NCI-H510A (cell line): ENCODE data around the gene ZFHX3.

ENCODE experiments used
- DNase-seq: peaks from one replicate; lab custom pipeline; 2025; lab: John Stamatoyannopoulos, UW

ZFHX3 gene

DNA sequence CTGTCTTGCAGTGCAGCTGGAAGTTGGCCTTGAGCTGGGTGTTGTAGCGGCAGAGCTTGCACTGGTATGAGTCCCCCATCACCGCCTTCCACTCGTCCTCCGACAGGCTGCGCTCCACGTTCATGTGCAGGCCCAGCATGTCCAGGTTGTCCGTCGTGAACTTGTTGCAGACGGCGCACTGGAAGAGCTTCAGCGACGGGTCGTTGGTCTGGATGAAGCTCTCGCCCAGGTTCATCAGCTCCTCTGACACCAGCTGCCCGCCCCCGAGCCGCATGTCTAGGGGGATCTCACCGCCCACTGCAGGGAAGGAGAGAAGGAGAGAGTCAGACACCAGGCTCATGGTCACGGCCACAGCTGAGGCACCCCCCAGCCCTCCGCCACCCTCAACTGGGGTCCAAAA lies 97.3 kb downstream of the ZFHX3 start:
- DNase-seq: no peak

DNA sequence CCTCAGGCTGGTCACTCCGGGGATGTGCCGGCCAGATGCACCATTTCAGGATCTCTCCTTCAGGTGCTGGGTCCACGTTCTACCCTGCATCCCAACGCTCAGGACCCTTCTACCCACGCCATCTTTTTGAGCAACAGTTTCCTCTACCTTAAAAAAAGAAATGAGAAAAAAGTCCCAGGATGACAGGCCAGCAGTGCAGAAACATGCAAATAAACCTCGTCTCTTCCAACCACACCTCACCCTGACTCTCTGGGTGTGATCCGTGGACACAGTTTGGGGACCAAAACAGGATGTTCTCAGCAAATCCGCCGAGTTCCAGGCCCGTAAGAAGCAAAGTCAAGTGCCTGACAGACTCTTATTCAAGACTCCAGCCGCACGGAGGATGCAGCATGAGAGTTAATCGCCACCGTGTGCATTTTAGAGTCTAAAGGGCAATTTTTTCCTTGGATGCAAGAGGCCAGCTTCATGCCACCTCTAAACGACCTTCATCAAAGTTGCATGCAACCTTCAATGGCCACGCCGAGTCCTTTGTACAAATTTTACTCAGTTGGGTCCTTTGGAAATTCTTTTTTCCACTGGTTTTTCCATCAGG lies 99.6 kb downstream of the ZFHX3 start:
- DNase-seq: no peak

DNA sequence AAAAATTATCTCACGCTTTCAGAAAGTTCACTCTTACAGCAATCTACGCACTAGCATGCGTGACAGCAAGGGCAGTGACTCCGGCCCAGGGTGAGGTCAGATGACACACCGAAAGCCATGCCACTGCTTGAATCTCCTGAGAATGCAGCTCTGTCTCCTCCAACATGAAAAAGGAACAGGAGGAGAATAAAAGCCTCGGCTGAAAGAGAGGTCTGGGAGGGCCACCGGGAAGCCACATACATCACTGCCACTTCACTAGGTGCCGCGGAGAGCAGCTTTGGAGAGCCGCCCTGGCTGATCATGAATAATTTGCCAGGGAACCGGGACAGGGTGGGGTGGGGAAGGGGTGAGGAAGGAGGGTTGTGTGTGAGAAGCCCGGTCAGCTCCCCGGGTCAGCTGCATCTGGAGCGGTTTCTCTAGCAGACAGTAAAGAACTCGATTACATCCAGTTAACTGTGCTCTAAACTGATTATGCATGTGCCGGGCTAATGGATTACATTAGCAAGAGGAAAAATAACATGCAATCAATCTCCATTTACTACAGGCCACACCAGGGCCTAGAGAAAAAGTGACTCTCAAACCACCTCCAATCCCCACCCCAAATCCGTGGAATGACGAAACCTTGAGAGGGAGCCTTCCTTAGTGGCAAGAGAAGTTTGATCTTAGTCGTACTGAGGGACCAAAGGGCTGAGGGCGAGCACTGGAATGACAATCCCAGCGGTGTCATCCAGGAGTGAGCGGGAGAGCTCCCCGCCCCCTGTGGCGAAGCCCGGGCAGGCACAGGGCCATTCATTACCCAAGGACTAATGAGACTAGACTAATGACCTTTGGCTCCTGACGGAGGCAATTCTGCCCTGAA lies 100.3 kb downstream of the ZFHX3 start:
- no peak for DNase-seq

DNA sequence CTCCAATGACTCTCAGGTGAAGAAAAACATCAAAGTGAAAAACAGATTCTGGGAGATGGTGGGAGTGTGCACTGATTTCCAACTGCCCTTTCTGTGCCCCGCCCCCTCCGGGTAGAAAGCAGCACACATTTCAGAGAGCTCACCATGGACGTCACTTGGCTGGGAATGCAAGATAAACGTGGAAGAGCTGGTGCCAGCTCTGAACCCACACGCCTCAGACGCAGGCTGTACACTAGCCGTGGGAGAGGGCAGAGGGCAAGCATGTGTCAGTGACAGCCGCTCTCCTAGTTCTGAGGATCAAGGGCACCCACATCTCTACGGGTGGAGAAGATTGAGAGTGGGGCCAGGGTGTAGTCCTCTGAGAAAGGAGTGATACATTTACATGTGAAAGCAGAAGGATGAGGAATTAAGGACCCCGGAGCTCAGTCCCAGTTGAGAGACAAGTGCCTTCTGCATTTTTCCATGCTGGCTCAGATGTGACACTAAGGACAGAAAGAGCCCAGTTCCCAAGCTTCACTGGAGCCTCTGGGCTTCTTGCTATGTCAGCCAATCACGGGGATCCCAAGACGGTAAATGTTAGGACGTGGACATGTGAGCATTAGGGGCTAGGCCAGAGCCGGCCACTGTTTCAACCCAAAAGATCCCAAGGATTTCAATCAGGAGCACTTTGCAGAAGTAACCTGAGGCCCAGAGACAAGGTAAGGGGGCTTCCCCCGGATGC lies 101.3 kb downstream of the ZFHX3 start:
- no peak for DNase-seq

DNA sequence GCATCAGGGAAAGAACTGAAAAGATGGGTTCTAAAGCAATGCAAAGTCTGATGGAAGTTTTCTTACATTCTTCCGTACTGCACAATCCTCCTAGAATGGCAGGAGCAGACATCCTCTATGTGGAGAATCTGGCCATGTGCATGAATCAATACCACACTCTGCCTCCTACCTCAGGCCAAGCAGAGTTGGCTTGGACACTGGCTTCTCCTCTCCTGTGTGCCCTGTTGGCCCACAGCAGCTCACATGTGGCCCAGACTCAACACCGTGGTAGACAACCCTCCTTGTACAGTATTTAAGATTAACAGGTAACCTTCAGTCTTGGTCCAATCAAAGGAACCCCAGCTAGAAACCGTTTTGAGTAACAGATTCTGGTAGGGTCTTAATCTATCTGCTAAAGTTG lies 101.9 kb downstream of the ZFHX3 start:
- no peak for DNase-seq

DNA sequence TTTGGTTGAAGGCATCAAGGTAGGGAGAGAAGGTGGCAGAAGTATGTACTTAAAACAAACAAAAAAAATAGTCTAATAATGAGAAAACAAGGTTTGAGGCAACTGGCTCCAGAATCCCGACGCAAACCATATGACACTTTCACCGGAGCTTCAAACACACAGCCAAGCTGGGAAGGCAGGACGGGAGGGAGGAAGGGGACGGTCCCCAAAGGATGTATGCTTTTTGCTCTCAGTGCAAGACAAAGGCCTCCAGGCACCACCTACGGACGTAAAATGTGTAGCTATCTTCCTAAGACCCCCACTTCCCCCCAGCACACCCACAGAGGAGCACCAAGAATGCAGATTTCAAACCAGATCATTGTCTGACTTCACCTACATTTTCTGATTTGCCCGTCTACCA lies 102.3 kb downstream of the ZFHX3 start:
- DNase-seq: no peak

DNA sequence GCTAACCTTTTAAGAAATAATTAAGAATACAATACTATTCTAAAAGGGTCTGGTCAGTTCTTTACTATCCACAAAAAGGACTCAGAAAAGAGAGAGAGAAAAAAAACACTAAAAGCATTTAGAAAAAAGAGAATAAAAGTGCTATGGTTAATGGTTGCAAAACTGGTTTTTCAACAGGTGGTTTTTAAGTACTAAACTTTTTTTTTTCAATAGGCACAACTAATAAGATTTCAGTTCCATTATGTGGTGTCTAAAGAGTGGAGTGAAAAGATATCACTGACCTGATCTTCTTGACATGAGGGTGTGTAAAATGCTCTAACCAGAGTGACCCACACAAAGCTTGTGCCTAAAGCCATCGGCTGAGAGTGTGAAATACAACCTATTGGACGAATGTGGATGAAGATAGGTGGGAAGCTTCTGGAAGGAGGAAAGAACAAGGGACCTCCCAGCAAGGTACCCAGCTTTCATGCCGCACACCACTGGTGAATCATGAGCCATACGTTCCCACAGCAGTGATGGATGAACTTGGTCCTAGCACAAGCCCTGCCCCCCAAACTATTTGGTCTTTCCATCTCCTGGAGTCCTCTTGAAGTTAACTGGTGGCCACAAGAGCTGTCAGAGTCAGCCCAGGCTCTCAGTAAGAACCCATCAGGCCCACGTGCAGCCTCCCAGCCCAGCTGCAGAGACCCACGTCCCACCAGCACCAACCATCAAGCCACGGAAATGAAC lies 103.0 kb downstream of the ZFHX3 start:
- DNase-seq: no peak

DNA sequence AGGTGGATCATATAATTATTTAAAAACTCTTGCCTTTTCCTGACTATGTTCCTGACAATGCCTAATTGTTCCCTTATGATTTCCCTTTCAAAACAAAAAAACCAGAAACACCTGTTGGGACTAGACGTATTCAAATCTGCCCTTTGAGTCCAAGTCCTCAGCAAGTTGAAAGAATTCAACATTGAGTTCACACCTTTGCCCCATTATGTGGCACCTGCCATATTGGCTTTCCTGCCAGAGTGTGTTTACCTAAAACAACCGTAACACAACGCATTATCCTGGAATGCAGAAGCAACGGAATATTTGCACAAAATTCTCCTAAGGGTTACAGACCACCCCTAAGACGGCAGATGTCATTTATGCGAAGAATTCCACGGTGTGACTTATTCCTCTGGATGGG lies 105.9 kb downstream of the ZFHX3 start:
- DNase-seq: no peak

DNA sequence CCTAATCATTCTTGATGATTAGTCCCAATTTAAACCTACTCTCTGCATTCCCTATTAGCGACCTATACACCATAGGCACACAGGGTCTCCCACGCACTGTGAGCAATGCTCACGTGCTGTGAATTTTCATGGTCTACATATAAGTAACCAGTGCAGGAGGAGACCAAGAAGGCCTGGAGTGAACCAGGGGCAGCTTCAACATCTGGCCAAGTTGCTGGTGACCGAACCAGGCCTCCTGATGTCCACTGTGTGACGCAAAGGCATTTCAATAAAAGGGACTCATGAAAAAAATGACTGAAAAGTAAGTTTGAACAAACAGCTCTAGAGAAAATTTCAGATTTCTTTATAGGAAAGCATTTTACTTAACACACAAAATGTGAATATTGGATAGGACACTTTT lies 107.0 kb downstream of the ZFHX3 start:
- DNase-seq: no peak

DNA sequence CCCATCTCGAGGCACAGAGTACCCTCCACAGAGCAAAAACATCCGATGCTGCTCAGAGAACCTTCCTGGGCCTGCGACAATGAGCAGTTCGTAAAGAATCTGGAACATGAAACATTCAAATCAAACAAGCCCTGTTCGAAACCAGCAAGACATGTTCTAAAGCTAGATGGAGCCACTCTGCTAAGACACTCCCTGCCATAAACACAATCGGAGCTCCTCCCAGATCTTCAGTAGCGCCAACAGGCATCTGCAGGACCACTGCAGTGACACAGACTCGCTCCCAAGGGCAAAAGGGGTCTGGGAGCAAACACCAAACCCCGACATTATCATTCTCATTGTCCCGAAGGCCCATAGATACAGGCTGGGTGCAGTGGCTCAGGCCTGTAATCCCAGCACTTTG lies 108.7 kb downstream of the ZFHX3 start:
- DNase-seq: no peak

DNA sequence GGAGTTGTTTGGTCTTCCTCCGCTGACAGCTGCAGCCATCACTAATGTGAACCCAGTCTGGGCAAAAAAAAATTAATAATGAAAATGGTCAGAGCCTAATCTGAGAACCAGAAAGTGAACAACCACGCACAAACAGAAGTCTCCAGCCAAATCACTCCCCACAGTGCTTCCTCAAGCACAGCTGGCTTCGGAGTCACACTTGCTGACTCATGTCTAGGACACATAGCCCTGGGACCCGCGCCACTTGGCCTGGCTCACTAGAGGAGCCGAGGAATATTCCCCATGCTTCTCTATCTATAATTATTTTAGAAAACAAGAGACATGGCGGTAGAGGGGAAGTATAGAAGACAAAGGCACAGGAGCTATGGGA lies 109.1 kb downstream of the ZFHX3 start:
- no peak for DNase-seq

DNA sequence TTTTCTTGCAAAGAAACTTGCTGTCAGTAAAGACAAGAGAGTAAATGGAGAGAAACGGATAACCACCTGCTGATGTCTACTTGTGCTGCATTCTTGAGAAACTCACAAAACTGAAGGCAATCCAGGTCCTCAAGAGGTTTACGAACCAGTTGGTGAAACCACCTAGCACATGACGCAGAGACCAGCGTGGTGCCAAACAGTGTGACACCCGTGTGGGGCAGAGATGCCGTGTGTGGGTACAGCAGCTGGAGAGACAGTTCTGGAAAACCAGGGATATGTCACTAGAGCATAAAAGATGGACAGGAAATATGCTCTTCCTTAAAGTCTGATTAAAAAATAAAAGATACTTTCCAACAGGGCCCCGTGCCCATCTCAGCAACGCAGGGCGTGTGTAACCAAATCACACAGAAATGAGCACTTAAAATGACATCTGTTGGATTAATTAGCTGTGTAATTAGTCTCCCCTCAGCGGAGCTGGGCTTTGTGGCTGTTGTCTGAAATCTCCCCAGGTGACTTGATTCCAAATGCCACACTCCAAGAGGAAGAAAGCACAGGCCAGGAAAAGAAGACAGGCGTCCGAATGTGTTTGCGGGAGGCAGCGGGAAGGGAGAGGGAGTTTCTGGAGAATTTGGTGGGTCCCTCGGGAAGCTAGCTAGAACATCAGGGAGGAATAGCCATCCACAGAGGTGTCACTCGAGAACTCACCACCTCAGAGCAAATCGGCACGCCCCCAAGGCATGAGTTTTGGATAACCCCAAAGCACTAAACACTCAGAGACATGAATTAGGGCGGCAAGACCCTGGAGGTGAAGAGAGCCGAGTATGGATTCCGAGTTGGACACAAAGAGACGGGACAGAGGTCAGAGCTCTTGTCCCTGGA lies 109.8 kb downstream of the ZFHX3 start:
- DNase-seq: no peak

DNA sequence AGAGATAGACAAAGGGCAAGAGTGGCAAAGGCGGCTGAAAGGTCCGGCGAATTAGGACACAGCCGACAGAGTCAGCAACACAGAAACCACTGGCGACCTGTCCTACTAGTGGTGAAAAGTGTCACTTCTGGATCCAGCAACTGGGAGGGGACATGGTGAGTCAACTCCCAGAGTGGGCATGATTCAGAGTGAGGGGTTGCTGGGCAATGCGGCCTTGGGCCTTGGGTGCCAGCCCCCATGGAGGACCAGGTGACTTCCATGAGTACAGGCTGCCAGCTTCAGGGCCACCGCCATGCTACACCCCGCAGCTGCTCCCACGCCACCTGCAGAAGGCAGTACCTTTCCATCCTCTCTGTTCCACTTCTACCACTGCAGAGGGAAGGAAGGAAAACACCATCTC lies 110.6 kb downstream of the ZFHX3 start:
- DNase-seq: no peak

DNA sequence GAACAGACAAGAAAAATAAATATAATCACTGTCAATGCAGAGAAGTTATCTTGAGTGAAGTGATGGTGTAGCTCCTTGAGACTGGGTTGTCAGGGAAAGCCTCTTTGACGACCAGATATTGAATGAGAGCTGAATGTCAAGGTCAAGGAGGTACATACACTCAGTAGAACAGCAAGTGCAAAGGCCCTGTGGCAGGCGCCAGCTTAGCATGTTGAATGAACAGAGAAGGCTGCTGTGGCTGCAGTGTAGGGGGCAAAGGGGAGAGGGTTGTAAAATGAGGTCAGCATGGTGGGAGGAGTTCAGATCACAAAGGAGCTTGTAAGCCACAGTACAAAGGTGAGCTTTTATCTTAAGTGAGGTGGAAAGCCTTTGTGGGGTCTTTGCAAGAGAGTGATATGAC lies 111.5 kb downstream of the ZFHX3 start:
- no peak for DNase-seq

DNA sequence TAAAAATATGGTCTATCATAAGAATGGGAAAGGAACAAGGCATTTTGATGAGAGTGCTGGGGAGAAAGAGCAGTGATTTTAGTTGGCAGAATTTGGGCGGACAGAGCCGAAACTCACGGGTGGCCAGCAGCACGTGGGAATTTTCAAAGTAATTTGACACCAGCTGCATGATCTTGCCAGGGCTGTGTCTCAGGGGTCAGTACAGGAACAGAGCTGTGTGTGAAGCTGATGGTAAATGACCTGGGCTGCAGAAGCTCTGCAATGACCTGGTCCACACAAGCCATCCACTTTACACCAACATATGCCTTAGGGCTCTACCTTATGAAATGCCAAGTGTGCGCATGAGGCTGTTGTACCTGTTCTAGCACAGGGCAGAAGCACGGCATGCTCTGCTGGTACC lies 112.0 kb downstream of the ZFHX3 start:
- DNase-seq: no peak

DNA sequence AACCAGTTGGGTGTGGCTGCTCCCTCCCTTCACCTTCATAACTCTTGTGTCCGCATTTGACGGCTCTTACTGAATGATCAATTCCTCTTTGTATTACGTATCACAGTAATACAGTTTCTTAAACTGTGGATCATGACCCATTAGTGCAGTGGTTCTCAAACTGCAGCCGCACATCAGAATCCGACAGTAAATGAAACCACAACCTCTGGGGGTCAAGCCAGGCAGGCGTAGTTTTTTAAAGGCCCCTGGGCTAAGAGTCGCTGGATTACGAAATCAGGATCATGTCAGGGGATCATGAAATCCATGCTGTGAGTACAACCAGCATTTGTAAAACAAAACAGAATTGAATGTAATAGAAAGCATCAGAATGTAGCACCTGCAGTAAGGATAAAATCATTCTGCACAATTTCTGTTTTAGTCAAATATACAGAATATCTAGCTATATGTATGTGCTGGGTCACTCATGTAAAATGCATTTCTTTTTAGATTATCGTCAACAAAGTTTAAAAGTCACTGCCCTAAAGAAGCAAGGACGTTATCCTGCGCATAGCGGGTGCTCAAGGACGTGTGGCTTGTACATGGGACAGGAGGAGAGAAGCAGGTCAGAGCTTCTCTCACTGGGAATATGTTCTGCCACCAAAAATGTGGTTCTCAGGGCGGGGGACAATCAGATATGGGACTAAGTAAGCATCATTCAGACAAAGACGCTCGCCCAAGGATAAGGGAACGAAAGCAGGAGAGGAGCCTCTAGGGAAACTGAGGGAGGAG lies 113.1 kb downstream of the ZFHX3 start:
- DNase-seq: no peak

DNA sequence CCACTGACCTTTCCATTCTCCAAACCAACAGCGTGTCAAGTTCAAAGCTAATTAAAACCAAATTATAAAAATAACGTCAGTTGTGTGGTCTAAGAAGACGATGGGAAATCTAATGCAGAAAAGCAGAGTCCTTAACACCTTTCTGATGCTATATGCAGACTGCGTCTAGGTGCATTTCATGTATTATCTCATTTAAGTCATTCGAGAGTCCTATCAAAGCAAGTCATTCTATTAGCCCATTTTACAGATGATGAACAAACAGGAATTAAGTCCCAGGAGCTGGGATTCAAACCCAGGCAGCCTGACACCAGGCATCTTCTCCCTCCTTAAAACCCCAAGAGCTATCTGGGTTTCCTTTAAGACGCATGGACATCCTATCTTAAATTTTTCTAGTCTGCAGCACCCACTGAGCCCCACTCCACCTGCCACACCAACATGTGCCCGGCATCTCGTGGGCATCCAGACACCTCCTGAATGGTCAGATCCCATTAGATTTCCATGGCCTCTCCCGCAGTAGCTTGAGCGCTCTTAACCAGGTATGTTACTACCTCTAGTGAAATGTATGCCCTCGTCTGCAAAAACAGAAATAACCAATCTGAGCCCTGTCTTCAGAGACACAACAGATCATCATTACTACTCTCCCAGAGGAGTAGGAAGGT lies 115.1 kb downstream of the ZFHX3 start:
- DNase-seq: no peak

DNA sequence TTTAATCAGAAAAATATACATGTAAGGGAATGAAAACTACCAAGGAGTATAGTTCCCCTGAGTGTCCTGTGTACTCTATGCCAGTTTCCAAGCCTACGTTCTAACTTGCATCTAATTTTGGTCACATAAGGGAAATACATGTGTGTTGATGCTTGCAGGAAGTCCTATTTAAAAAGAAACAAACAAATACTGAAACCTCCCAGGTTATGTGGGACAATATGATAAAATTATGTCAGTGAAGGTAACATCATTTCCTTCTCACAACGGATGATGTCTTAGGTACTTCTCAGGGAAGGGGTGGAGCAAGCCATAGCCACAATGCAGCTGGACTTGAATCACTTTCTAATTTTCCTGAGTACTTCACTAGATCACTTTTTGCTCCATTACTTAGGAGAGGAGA lies 115.9 kb downstream of the ZFHX3 start:
- DNase-seq: no peak

DNA sequence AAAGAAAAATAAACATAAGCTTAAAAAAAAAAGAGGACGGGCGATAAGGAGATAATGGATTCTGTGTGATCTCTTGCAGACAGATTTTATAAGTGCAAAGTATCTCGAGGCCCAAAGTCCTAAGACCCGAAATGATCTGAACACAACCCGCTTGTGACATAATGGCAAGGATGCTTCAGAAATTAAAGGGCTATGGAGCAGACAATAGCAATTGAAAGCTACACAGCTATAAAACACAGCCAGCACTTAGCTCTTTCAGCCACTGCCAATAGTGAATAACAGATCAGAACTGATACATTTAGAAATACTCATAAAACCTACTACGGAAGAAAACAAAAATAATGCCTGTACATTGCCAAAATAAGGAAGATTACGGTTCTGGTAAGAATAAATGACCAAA lies 117.5 kb downstream of the ZFHX3 start:
- no peak for DNase-seq
